ENCODE results near the gene DSCAML1. TPM values are rescaled to one million over a fixed set of nuclear protein-coding genes. Genes with fewer than 3 reads are reported as not detected.

Gene DSCAML1
- total RNA-seq, 1 donor from 2014 or later: not detected

DNA sequence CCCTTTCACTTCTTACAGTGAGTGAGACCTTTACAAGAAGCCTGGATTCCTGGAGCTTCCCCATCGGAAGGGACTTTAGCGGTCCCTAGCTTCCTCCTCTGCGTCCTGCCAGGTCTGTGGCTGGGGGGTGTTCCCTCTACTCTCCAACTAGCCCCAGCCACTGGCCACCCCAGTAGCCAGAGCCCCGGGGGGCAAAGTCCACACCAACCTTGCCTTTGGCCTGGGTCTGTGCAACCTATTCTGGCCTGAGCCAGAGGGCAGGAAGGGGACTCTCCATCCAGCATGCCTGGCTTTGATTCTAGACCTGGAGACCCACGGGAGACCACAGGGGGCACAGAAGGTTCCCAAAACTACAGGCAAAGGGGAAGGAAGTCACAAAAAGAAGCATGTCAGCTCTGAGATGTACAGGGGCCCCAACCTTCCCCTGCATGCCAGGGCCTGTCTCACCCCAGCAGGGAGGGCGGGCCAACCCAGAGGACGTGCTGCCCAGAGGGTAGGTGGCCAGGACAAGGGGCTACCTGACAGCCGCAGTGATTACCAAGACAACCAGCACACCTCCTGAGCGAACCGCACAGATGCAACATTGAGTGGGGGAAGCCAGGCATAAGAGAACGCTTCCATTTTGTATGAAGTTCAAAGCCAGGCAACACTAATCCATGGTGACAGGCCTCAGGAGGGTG, 52.4 kb downstream of the DSCAML1 start:
- TF ChIP-seq, protein P1, sequence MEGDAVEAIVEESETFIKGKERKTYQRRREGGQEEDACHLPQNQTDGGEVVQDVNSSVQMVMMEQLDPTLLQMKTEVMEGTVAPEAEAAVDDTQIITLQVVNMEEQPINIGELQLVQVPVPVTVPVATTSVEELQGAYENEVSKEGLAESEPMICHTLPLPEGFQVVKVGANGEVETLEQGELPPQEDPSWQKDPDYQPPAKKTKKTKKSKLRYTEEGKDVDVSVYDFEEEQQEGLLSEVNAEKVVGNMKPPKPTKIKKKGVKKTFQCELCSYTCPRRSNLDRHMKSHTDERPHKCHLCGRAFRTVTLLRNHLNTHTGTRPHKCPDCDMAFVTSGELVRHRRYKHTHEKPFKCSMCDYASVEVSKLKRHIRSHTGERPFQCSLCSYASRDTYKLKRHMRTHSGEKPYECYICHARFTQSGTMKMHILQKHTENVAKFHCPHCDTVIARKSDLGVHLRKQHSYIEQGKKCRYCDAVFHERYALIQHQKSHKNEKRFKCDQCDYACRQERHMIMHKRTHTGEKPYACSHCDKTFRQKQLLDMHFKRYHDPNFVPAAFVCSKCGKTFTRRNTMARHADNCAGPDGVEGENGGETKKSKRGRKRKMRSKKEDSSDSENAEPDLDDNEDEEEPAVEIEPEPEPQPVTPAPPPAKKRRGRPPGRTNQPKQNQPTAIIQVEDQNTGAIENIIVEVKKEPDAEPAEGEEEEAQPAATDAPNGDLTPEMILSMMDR (IDR thresholded peaks at IDR 0.05): no peak
- Histone ChIP-seq H3K27ac (no peak overlapping the region), H3K27me3 (no peaks in the 10 kb centered on the region), H3K36me3 (no peaks in the 10 kb centered on the region), H3K9me3 (peaks cover 0 to 6% of the 10 kb centered on the region in 2 donors), H3K4me1 (no peaks in the 10 kb centered on the region), H3K4me3 (no peak overlapping the region)
- intact Hi-C loops (cut with DNase I): no loop called here
- DNase-seq (ENCODE audit: low spot score in 2 of 2): no peak

DNA sequence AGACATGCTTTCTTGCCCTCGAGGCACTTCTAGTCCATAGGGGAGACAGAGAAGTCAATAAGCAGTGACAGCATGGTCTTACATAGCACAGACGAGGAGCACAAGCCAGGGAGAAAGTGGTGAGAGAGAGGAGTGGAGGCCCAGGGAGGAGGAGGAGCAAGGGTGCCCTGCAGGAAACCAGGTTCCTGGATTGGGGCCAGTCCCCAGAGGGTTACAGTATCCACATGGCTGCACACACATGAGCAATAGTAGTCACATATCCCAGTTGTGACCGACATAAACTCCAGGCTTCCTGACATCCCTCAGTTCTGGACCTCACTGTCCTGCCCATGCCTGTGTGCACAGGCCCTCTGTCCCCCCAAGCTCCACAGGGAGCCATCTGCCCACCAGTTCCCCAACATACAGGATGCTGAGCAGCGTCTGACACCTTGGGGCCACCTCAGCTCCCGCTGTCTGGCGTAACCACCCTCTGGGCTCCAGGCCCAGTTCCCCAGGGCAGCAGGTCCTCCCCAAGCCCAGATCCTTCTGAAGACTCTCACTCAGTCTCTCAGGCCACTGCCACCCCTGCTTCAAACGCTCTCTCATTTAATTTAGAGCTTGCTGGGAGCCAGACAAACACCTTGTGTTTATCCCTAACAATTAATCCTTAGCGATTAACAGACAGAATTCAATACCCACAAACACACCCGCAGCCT, 53.7 kb downstream of the DSCAML1 start:
- TF ChIP-seq, protein P1 (IDR thresholded peaks at IDR 0.05): no peak
- no peaks in the 10 kb centered on the region for H3K4me1 ChIP-seq
- no peaks in the 10 kb centered on the region for H3K27me3 ChIP-seq
- no peak for DNase-seq (ENCODE audit: low spot score in 2 of 2)
- H3K4me3 ChIP-seq: no peak overlapping the region
- H3K9me3 ChIP-seq: peaks cover 0 to 6% of the 10 kb centered on the region in 2 donors
- intact Hi-C loops (cut with DNase I): no loop called here
- H3K27ac ChIP-seq: no peak overlapping the region
- no peaks in the 10 kb centered on the region for H3K36me3 ChIP-seq

DNA sequence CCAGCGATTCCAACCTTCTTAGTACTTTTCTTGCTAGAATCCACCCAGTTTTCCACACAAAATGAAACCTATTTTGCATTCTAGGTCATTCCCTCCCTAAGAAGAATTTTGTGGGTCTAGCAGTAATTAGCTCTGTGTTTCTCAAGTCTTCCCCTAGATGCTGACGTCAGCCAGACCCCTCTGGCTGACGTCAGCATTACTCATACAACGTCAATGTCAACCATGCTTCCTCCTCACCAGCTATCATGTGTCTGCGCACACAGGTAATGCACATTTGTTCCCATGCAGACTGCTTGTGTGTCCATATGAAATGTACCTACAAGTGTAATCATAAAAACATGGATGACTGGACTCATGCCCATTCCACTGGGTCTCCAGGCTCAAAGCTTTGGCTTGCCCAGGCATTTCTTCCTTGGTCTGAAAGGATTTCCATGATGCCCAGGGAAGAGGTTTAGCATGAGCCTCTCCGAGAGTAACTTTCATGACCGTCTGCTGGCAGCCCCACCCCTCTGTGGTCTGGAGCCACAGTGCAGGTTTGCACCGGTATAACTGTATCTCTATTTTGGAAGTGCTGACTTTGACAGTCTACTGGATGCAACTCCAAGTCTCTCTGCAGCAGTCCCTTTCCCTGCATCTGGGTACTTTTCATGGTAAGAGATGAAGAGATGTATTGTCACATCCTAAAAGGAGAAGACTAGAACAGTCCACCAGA, 58.6 kb downstream of the DSCAML1 start:
- Histone ChIP-seq H3K36me3 (no peaks in the 10 kb centered on the region), H3K27ac (no peak overlapping the region), H3K9me3 (peaks cover 0 to 6% of the 10 kb centered on the region in 2 donors), H3K4me3 (no peak overlapping the region), H3K4me1 (no peaks in the 10 kb centered on the region), H3K27me3 (no peaks in the 10 kb centered on the region)
- no peak for DNase-seq (ENCODE audit: low spot score in 2 of 2)
- intact Hi-C loops (cut with DNase I): no loop called here
- TF ChIP-seq, protein P1 (IDR thresholded peaks at IDR 0.05): no peak

DNA sequence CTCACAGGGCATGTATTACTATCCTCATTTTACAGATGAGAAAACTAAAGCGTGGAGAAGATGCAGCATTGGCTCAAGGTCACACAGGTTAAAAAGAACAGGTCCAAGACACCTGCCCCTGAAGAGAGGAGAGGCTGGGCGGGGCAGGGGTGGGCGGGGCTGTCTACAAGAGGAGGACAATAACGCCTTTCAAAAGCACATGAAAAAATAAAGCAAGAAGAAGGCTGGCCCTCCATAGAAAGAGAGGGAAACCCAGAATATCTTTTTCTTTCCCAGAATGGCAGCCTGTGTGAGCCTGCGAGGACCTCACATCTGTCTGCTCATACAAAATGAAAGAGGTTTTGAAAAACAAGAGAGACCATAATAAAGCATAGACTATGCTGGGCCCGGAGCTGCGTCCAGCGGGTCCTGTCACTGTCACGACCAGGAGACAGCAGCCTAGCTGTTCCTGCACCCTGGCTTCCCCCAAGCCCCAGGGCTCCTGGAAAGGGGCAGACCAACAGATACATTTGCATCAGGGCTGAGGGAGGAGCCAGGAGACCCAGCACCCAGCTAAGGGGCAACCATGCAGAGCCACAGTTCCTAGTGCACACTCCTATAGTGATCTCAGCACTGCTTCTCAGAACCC, 61.6 kb downstream of the DSCAML1 start:
- intact Hi-C loops (cut with DNase I): no loop called here
- no peaks in the 10 kb centered on the region for H3K4me1 ChIP-seq
- no peaks in the 10 kb centered on the region for H3K9me3 ChIP-seq
- H3K36me3 ChIP-seq: no peaks in the 10 kb centered on the region
- TF ChIP-seq, protein P1 (IDR thresholded peaks at IDR 0.05): no peak
- H3K4me3 ChIP-seq: no peak overlapping the region
- H3K27me3 ChIP-seq: no peaks in the 10 kb centered on the region
- no peak overlapping the region for H3K27ac ChIP-seq
- no peak for DNase-seq (ENCODE audit: low spot score in 2 of 2)

DNA sequence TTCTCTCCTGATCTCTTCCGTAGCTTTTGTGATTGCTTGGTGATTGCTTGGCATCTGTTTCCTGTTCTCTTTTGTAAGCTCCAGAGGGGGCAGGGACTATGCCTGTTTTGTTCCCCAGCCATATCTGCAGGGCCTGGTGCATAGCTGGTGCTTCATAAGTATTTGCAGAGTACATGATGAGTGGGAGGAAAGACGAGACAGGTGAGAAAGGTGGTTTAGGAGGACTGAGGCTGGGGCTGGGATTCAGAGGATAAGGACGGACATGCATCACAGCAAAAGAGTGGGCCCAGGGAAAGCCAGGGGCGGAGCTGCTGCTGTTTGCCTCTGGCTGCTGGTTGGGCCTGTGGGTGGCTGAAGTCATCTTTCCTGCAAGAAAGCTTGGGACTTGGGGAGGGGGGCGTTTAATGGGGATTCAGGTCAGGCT, 62.4 kb downstream of the DSCAML1 start:
- DNase-seq (ENCODE audit: low spot score in 2 of 2): no peak
- H3K4me1 ChIP-seq: no peaks in the 10 kb centered on the region
- no peak overlapping the region for H3K4me3 ChIP-seq
- H3K9me3 ChIP-seq: no peaks in the 10 kb centered on the region
- no peak overlapping the region for H3K27ac ChIP-seq
- H3K27me3 ChIP-seq: no peaks in the 10 kb centered on the region
- no peaks in the 10 kb centered on the region for H3K36me3 ChIP-seq
- TF ChIP-seq, protein P1 (IDR thresholded peaks at IDR 0.05): no peak
- intact Hi-C loops (cut with DNase I): no loop called here

Data from ascending aorta (tissue), 2 donors.